NCI-H510A treated with DMSO at 0.1 percent for 48 hours (cell line): ENCODE measurements around the gene LETM1.

ENCODE experiments used
- DNase-seq: peaks from one replicate; lab custom pipeline; 2025; lab: John Stamatoyannopoulos, UW

LETM1 gene

GRCh38 chr4:1795299-1796195, 60.4 kb downstream of the LETM1 start:
- no peak for DNase-seq

DNA sequence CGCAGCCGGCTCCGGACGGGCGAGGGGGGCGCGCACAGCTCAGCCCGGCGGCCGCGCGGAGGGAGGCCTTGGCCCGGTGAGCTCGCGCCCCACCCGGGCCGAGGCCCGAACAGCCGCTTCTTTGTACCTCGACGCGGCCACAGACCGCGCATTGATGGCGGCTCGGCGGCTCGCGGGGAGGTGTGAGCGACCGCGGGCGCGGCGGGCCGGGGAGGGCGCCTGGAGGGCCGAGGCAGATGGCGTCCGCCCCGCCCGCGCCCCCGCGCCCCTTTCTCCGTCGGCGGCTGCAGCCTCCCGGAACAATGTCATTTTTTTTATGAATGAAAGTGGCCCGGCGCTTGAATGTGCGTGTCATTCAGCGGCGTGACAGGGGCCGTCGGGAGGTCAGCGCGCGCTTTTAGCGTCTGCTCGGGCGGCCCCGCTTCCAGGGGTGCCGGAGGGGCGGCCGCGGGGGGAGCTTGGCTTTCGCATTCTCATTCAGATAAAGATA, 61.1 kb downstream of the LETM1 start:
- no peak for DNase-seq

GRCh38 chr4:1793940-1794808, 61.8 kb downstream of the LETM1 start:
- DNase-seq: no peak

DNA sequence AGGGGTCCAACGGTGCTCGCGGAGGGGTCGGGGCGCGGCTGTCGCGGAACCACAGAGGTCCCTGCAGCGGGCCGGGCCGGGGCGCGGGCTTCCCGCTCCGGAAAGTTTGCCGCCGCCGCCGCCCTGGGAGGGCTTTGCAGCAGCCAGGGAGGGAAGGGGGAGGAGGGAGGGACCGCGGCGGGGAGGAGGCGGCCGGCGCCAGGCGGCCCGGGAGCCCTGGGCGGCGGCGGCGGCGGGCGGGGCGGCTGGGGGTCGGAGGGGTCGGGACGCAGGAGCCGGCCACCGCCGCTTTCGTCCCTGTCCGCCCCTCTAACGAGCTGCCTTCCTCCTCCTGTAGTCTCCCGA, 62.5 kb downstream of the LETM1 start:
- no peak for DNase-seq

DNA sequence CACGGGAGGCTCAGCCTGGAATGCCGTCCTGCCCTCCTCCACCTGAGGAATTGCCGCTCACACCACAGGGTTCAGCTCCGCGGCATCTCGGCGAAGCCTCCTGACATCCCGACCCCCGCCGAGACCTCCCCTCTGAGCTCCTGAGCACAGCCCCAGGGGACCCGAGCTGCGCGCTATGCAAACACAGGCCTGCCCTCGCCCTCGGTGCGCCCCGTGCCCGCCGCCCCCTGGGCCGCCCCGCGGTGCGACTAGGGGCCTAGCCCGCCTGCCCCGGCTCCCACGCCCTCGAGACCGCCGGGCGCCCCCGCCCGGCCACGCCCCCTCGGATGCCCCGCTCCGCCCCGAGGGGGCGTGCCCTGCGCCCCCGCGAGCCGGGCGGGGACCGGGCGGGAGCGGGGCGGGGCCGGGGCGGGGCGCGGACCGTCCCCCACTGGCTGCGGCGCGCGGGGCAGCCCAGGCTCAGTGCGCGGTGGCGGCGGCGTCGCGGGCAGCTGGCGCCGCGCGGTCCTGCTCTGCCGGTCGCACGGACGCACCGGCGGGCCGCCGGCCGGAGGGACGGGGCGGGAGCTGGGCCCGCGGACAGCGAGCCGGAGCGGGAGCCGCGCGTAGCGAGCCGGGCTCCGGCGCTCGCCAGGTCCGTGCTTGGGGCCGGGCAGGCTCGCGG, 63.0 kb downstream of the LETM1 start, which contains the start of gene FGFR3:
FGFR3 (plus strand) TSS at position 462 of the 664 bp plus-strand sequence. CDS start 642 bp downstream, outside the sequence.
- no peak for DNase-seq

DNA sequence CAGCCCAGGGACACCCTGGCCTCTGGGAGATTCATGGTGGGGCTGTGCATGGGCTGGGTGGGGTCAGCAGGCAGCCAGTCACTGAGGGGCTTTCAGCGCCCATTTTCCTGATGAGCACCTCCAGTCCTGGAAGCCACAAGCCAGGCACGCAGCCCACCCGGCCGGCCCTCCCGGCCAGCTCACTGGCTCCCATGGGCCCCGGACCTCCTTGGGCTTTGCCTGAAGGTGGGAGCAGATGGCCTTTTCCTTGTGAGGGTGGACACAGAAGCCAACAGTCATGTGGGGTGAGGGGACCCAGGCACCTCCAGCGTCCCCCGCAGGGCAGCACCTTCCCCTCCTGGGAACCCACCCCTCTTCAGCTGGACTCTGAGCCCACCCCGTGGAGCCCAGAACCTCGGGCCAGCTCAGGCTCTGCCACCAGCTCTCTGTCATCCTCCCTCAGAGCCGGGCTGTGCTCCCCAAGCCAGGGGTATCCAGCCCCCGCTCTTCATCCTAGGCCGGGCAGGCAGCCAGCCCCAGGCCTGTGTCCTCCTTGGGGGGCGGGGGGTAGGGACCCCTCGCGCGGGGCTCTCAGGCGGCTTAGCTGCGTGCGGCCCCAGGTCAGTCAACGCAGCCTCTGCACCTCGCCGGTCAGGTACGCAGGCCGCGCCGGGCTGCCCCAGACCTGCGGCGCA, 63.7 kb downstream of the LETM1 start:
- DNase-seq: no peak

DNA sequence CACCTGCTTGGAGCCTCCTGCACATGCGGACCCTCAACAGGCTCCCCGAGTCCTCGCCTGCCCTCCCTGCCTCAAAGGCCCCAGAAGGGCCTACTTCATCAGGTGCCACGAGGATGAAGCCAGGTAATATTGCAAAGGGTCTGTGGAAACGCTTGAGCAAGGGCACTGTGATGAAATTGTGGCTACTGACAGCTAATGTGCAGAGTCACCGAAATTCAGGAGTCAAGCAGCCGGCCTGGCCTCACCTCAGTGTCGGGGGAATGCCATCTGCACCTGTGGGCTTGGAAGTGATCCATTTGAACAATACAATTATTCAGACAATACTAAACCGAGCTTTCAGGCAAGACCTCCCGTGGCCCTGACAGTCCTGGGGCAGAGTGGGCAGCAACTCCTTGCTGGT, 66.0 kb downstream of the LETM1 start:
- DNase-seq: no peak

- DNase-seq: no peak
Observed at GRCh38 chr4:1789552-1789951, 66.4 kb downstream of the LETM1 start.

GRCh38 chr4:1788254-1788973, 67.5 kb downstream of the LETM1 start:
- no peak for DNase-seq

DNA sequence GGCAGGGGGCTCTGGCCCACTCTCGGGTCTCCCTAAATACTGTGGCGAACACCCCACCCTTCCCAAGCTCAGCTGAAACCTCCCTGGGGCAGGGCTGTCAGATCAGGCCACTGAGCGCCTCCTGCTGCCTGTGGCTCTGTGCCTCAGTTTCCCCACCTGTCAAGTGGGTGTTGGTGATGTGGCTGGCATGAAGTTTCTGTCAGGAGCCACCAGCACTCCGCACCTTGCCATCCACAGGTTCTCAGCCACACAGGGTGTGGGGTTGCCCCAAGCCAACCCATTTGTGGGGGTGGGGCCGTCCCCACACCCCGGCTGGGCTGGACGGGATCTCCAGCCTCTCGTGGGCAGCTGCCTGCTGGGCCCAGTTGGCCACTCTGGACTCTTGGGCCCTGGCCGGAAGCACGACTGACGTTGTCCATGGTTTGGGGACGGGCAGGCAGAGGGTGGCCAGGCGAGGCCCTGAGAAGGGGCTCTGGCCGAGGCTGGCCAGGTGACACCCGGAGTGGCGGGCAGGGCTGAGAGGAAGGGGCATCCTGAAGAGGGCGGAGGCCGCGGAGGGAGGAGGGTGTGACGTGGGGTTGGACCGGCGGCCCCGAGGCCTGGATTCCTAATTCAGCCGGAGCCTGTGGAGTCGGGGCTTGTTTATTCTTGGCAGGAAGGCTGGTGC, 68.4 kb downstream of the LETM1 start:
- no peak for DNase-seq

GRCh38 chr4:1786544-1787362, 69.2 kb downstream of the LETM1 start:
- no peak for DNase-seq

- no peak for DNase-seq
Observed at GRCh38 chr4:1785592-1785991, 70.4 kb downstream of the LETM1 start.

GRCh38 chr4:1784789-1785591, 71.0 kb downstream of the LETM1 start:
- no peak for DNase-seq

- no peak for DNase-seq
Observed at GRCh38 chr4:1784395-1784788, 71.6 kb downstream of the LETM1 start.

- no peak for DNase-seq
Observed at GRCh38 chr4:1783970-1784369, 72.0 kb downstream of the LETM1 start.

DNA sequence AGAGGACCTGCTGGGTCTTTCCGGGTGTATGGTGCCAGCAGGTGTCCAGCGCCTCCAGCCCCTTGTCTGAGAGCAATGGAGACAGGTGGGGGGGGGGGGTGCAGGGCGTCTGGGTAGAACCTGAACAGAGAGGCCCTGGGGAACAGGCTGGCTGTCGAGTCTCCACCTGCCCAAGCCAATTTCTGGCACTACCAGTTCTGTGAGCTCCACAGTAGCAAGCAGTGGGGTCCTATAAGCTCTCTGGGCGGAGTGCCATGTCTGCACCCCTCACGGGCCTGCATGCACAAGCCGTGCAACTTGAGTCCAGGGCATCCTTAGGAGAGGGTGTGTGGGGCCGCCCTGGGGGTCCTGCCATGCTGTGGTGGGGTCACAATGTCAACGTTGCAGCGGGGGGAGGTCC, 72.9 kb downstream of the LETM1 start:
- DNase-seq: no peak

- no peak for DNase-seq
Observed at GRCh38 chr4:1780435-1780834, 75.5 kb downstream of the LETM1 start.

- no peak for DNase-seq
Observed at GRCh38 chr4:1779588-1780382, 76.2 kb downstream of the LETM1 start.
